NB4 (cell line): ENCODE data around the gene POLR2L.
A peak's percentile ranks its signal among the peaks of the same experiment; 100 is the strongest.

Experiments used
- DNase-seq: peaks from one replicate; pipeline ENCODE4 v3.0.0; 2010; ENCODE audit warnings: low read depth
- H3K4me3 ChIP-seq: one replicate; pipeline ENCODE4 v1.5.1; 2011; ENCODE audit warnings: mild to moderate bottlenecking, low read depth, low read length, moderate library complexity
- CTCF ChIP-seq: IDR thresholded peaks from one replicate; pipeline ENCODE4 v1.5.1; 2012; ENCODE audit warnings: low read depth, low read length
- MAX ChIP-seq: IDR thresholded peaks from 2 replicates; pipeline ENCODE4 v1.6.1; 2011; ENCODE audit warnings: low read depth, low read length
- MYC ChIP-seq: IDR thresholded peaks from 2 replicates; pipeline ENCODE4 v1.6.1; 2011; ENCODE audit warnings: low read depth, low read length
- POLR2A ChIP-seq: IDR thresholded peaks from 2 replicates; pipeline ENCODE4 v1.6.1; 2011; ENCODE audit warnings: mild to moderate bottlenecking; ENCODE audit not compliant: insufficient read length; ENCODE audit errors: extremely low read depth

POLR2L gene

DNA sequence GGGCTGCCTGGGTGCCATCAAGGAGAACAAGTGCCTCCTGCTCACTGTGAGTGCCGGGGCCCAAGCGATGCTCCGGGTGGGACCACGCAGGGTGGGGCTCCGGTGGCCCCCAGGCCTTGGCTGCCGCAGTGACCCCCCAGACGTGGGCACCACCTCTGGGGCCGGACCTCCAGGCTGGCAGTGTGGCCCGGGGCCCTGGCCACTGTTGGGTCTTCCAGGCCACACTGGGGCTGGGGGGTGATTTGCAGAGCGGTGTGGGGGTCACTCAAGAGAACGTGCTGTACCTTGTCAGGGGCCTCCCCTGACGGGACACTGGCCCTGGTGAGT, 20.3 kb upstream of the POLR2L start:
- H3K4me3 ChIP-seq = no peak overlapping the region

GRCh38 chr11:862081-862661, 19.8 kb upstream of the POLR2L start:
- TF ChIP-seq MAX (no peak), CTCF (no peak), POLR2A (no peak), MYC (no peak)
- no peak for DNase-seq
- no peak overlapping the region for H3K4me3 ChIP-seq

More for the DNA sequence above, 20.3 kb upstream of the POLR2L start:
- DNase-seq = no peak
- no peak for TF ChIP-seq CTCF

GRCh38 chr11:861105-861479, 18.8 kb upstream of the POLR2L start:
- TF ChIP-seq CTCF = no peak
- TF ChIP-seq POLR2A = no peak
- peak; percentile 42; the same call in 1 of the 2 replicates for TF ChIP-seq MYC
- TF ChIP-seq MAX = peak; percentile 44
- DNase-seq = peak; percentile 66

GRCh38 chr11:860234-861104, 18.1 kb upstream of the POLR2L start:
- no peak for DNase-seq
- no peak for TF ChIP-seq MAX
- TF ChIP-seq MYC = no peak
- no peak for TF ChIP-seq POLR2A
- no peak for TF ChIP-seq CTCF
- H3K4me3 ChIP-seq = no peak overlapping the region

More at GRCh38 chr11:861105-861479, 18.8 kb upstream of the POLR2L start:
- H3K4me3 ChIP-seq = no peak overlapping the region

DNA sequence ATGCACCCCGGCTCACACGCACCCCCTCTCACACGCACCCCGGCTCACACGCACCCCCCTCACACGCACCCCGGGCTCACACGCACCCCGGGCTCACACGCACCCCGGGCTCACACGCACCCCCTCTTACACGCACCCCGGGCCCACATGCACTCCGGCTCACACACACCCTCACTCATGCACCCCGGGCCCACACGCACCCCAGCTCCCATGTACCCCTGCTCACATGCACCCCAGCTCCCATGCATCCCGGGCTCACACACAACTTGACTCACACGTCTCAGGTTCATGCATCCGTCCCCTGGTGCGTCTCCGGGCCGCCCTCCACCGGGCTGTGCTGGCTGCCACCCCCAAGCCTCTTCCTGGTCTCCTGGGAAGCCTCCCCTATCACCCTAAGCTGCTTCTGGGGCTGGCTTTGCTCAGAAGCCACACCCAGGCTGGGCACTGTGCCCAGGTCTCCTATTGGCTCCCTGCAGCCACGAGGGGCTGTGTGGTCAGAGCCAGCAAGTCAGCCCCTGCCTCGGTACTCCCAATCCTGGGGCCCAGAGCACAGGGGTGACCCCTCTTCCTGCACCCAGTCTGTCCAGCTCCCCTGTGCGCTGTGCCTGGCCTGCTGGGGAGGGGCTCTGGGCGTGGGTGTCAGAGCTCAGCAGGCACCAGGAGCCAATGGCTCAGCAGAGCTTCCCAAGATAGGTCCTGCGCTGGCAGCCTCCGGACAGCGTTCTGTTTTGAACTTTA, 17.2 kb upstream of the POLR2L start:
- H3K4me3 ChIP-seq = no peak overlapping the region
- DNase-seq = no peak
- TF ChIP-seq POLR2A (no peak), MAX (no peak), CTCF (no peak), MYC (no peak)
